Measurements from ENCODE around the gene LRRC37B.
"Not testable (repeated sequence)": the region's sequence is repeated elsewhere in the genome, so short reads cannot be mapped to it uniquely, and the experiment has no call there.

The LRRC37B gene

DNA sequence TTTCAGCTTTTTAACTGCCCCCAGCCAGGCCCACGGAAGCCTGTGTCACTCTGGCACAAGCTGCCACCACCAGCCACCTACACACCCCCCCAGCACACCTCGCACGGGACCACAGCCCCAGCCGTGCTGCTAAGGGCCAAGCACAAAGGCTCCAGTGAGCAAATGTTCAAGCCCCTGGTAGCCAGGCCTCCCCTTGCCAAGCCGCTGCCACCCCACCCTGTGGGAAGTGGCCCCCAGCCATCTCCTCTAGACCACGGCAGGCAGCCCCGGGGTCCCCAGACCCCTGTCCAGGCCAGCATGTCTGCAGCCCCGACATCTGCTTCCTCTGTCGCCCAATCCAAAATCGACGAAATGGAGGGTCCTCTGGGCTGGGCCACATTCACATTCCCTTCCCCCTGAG, 35.1 kb downstream of the LRRC37B start:
- DNase-seq: not testable (repeated sequence)

DNA sequence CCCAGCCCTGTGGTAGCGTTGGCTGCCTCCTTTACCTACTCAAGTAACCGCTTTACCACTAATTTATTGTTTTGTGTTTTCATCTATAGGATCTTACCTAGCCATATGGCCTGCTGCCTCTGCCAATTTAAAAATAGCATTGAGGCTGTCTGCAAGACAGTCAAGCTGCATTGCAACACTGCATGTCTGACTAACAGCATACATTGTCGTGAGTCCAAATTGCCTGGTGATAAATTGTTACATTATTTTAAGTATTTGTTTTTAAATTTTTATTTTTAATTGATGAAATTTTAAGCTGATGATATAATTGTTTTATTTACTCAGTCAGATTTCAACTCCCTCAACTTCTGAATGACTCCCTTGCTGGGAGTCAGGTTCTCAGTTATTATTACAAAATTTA, 38.4 kb downstream of the LRRC37B start:
- DNase-seq: not testable (repeated sequence)

DNA sequence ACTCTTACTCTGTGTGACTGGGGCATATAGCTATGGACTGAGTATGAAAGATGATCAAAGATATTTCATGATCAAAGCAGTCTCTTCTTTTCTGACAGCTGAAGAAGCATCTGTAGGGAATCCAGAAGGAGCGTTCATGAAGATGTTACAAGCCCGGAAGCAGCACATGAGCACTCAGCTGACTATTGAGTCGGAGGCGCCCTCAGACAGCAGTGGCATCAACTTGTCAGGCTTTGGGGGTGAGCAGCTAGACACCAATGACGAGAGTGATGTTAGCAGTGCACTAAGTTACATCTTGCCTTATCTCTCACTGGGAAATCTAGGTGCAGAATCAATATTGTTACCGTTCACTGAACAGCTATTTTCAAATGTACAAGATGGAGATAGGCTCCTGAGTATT, 40.5 kb downstream of the LRRC37B start:
- not testable (repeated sequence) for DNase-seq

DNA sequence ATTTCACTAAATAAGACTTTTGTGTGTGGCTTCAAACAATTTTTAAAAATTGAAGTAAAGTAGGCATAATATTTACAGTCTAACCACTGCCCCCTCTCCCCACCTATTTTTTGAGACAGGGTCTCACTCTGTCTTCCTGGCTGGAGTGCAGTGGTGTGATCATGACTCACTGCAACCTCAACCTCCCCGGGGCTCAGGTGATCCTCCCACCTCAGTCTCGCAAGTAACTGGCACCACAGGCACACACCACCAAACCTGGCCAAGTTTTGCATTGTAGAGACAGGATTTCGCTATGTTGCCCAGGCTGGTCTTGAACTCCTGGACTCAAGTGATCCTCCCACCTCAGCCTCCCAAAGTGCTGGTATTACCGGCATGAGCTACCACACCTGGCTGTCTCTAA, 47.8 kb downstream of the LRRC37B start:
- DNase-seq: not testable (repeated sequence)

DNA sequence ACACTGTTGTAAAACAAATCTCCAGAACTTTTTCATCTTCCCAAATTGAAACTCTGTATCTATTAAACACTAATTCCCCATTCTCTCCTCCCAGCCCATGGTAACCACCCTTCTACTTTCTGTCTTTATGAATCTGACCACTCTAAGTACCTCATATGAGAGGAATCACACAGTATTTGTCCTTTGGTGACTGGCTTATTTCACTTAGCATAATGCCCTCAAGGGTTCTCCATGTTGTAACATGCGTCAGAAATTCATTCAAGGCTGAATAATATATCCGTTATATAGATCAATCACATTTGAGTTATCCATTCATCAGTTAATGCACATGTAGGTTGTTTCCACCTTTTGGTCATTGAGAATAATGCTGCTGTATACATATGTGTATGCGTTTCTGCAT, 48.2 kb downstream of the LRRC37B start:
- not testable (repeated sequence) for DNase-seq

DNA sequence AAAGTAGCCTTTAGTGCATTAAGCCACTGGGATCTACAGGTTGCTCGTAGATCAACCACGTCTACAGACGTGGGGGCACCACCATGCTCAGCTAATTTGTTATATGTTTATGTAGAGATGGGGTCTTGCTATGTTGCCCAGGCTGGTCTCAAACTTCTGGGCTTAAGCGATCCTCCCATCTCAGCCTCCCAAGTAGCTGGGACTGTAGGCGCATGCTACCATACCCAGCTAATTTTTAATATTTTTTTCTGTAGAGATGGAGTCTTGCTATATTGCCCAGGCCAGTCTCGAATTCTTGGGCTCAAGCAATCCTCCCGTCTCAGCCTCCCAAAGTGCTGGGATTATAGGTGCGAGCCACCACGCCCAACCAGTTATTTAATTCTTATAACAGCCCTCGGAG, 49.3 kb downstream of the LRRC37B start:
- not testable (repeated sequence) for DNase-seq

DNA sequence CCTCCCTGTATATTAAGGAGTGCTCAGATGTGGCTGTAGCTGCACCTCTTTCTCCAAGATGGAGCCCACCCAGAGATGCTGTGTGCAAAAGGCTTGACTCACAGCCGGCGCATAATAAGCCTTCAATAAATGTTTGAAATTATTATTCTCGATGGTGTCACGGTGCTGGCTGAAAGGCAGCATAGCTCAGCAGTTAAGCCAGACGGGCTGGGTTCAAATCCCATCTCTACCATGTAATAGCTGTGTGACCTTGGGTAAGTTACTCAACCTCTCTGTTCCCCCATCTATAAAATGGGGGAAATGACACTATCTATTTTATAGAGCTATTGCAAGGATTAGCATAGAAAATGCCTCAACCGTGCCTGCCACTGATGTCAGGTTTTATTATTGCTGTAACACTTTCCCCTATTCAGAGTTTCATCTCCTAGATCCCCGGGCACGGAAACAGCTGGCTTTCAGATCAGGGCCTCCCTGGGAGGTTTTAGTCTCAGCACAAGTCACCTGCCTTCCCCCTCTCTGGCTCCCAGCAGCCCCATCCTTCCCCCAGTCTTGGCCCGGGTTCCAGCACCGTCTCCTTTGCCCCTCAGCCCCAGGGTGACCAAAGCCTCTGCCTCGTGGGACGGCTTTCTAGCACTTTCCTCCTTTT, 50.4 kb downstream of the LRRC37B start:
- not testable (repeated sequence) for DNase-seq

DNA sequence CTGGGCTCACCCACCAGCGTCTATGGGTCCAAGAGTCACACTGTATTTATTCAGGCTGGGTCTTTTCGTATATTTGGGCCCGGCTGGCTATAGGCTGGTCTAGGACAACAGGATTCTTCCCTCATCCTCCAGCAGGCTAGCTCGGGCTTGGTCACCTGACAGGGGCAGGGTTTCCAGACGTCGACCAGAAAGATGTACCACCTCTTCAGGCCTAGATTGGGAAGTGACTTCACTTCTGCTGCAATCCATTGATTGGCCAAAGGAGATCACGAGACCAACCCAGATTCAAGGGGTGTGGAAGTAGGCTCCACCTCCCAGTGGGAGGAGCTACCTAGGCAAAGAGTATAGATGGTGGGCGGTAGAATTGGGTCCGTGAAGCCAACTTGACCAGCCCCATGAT, 53.5 kb downstream of the LRRC37B start:
- DNase-seq: not testable (repeated sequence)

DNA sequence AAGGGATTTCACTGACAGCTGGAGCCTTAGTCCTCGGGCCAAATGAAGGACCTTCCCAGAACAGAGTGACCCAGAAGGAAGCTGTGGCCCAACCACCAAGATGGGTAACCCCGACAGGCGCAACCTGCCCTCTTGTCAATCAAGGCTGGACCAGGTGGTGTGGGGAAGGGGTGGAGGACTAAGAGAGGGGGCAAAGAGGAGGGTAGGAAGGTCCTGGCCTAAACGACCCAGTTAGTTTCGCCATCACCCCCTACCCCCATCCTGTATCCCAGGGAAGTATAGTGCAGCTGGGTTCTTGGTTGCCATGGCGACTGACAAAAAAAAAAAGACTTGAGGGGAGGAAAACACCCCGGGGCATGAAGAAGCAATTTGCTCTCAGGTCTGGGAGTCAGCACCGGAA, 54.7 kb downstream of the LRRC37B start:
- DNase-seq: peak; percentile 9

DNA sequence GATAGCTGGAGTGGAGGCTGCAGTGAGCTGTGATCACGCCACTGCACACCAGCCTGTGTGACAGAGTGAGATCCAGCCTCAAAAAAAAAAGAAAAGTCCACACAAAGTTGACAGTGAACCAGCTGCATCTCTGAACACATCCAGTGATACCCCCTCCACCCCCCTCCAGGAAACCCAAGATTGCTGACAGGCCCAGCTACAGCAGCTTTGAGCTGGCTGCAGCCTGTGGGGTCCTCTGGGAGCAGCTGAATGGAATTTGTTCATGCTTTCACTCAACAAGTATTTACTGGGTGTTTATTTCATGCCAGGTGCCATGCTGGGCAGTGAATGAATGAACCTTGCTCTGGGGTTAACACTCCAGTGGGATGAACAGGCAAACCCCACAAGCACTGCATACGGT, 56.9 kb downstream of the LRRC37B start:
- not testable (repeated sequence) for DNase-seq

DNA sequence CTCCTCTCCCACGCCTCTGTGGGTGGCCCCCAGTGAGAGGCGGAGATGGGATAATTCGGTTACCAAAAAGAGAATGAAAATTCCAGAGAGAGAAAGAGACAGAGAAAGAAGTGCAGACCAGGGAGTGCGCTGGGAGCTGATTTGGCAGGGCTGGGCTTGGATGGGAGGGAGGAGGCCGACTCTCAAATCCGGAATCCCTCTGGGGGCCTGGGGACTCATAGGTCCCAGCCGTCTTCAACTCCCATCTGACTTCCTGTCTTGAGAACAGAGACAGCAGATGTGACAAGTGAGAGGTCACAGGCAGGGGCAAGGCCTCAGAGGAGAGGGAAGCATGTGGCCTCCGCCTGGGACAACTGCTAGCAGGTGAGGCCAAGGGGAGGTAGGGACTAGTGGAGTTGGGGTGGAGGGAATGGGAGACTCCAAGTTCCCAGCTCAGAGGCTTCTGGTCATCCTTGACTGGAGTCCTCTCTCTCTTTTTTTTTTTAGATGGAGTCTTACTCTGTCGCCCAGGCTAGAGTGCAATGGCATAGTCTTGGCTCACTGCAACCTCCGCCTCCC, 59.0 kb downstream of the LRRC37B start:
- not testable (repeated sequence) for DNase-seq

DNA sequence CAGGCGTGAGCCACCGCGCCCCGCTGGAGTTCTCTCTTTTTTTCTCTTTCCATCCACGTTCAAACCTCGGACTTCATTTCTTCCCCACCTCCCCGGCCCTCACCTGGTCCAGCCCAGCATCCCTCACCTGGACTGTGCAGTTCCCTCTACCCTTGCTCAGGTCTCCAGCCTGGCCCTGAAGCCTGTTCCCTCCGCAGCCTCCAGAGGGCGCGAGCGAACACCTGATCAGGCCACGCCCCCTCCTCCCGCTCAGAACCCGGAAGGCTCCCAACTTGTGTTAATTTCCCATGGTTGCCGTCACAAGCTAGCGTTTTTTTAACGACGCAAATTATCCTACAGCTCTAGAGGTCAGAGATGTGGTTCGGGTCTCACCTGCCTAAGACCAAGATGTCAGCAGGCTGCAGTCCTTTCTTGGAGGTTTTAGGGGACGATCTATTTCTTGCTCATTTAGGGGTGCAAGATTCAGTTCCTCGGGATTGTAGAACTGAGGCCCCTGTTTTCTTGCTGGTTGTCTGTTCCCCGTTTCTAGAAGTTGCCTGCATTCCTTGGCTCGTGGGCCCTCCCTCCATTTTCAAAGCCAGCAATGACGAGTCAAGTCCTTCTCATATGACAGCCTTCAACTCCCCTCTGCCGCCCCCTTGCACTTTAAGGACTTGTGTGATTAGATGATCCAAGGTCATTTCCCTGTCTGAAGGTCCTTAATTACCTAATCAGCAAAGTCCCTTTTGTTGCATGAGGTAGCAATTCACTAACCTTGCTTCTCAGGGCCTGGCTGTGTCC, 59.9 kb downstream of the LRRC37B start:
- DNase-seq: peak; percentile 19

DNA sequence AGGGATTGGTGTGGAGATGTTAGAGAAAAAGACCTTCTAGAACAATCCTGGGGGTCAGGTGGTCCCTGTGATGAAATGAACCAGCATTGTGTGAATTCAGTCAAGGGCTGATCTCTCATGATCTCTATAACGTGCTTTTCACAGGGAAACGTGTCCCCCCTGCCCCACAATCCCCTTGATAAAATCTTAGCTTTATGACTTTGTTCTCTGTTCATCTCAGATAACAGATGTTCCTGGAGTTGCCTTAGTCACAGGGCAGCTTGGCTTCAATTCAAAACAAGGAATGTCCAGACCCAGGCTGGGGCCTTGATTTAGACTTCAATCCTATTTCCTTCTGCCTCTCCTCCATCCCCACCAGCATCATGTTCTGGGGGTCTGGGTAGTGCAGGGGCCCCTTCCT, 61.9 kb downstream of the LRRC37B start:
- not testable (repeated sequence) for DNase-seq

DNA sequence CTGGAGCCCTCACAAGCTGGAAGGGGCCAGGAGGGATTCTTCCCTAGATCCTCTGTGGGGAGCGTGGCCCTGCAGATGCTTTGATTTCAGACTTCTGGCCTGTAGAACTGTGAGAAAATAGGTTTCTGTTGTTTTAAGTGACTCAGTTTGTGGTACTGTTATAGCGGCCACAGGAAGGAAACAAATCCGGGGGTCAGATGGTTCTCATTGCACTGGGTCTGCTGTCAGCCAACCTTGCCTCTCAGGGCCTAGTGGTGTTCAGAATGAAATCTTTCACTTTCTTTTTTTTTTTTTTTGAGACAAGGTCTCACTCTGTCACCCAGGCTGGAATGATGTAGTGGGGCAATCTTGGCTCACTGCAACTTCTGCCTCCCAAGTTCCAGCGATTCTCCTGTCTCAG, 64.8 kb downstream of the LRRC37B start:
- DNase-seq: not testable (repeated sequence)

DNA sequence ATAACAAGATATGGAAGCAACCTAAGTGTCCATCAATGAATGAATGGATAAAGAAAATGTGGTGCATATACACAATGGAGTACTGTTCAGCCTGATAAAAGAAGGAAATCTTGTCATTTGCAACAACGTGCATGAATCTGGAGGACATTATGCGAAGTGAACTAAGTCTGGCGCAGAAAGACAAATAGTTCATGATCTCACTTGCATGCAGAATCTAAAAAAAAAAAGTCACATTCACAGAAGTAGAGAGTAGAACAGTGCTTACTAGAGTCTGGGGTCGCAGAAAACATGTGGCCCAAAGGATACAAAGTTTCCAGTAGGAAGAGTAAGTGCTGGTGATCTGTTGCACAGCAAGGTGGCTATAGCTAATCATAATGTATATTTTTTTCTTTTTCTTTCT, 65.9 kb downstream of the LRRC37B start:
- DNase-seq: not testable (repeated sequence)

DNA sequence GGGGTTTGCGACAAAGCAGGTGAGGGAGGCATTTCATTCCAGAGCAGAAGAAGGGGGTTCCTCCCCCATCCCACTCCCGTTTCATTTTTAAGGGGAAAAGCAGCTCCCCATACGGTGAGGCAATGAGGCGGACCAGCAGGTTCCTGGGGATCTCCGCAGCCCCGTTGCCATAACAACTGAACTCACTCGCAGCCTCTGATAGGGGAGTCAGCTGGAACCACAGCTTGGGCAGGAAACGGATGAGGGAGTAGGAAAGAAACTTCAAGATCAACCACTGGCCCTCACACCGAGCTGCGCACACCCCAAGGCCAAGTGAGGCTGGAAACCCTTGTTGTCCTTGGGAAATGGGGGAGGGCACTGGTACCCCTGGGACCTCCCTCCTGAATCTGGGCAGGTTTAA, 72.6 kb downstream of the LRRC37B start:
- DNase-seq: peak; percentile 43

DNA sequence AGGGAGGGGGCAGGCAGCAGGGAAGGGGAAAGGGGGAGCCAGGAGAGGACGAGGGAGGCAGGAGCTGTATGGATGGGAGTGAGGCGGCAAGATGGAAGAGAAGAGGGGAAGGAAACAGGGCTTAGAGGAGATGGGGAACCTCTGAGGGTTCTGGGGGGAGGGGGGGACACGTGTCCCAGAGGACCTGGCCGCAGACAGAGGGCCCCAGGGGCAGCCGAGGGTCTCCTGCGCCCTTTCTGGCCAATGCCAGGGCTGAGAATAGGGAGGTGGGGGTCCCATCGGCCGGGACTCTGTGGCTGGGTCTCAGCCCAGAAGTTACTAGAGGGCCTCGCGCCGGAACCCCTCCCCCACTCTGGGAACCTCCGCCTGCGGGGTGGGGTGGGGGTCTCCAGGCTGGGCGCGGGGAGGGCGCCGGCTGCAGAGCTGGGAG, 76.4 kb downstream of the LRRC37B start:
- peak; percentile 41 for DNase-seq

DNA sequence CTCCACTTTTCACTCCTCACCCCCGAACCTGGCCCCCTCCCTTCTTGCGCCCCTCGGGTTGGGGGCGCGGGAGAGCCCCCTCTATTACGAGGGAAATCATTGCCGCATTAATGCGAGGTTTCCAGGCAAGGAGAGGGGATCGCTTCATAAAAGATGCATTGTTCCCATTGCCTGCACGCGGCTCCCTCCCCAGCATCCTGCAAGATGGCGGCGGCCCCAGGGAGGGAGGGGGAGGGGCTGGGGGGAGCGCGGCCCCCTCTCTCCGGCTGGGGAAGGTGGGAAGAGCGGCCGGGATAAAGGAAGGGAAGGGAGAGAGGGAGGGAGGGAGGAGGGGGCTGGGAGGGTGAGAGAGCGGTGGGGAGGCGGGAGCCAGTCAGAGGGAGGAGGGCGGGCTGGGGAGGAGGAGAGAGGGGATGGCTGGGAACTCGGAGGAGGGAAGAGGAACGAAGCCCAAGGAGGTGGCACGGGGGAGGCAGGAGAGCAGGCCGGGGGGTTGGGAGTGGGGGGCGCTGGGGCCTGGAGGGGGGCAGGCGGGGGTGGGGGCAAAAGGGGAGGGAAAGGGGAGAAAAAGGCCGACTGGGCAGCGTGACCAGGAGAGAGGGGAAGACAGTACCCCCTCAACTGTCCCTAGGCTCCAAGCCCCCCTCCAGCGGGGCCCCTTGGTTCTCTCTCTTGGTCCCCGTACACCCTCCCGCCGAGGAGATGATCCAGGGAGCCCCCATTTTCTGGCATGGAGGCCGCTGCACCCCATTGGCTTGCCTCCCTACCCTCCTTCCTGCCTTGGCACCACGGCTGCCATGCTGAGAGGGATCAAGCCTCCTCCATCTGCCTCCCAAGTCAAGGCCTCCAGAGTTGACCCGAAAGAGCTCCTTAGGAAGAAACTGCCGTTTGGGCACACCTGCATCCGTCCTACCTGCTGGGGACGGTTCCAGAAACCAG, 77.1 kb downstream of the LRRC37B start:
- peak; percentile 17 for DNase-seq

DNA sequence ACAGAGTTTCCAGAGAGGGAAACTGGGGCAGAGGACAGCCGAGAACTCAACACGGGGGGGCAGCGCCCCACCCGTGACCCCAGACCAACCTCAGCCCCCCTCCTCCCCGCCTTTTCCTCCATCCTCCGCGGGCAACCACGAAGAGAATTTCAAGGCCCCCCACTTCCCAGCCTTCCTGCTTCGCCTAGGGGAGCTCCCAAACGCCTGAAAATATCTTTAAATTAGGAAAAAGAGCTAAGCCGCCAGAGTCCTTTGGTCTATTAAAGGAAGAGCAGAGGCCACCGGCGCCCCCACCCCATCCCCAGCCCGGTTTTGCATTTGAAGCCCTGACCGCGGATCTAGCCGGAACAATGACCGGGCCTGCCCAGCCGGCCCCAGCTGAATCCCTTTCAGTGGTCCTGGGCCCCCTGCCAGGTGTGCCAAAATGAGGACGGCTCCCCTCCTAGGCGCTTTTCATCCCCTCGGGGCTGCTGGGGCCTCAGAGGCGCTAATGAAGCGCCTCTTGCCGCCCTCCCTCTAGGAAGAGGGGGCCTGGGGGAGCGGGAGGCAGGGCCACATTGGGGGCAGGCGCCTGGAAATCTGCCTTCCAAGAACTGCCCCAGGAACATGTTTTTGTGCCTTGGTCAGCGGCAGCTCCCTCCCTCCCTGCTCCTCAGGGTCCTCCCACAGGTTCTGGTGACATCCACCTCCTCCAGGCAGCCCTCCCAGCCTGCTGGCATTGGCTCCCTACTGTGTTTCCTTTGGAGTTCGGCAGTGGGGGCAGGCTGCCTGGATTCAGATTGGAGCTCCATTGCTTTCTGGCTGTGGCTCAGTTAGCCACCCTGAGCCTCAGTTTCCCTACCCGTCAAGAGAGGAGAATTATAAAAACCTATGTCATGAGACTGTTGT, 78.0 kb downstream of the LRRC37B start:
- DNase-seq: peak; percentile 29

DNA sequence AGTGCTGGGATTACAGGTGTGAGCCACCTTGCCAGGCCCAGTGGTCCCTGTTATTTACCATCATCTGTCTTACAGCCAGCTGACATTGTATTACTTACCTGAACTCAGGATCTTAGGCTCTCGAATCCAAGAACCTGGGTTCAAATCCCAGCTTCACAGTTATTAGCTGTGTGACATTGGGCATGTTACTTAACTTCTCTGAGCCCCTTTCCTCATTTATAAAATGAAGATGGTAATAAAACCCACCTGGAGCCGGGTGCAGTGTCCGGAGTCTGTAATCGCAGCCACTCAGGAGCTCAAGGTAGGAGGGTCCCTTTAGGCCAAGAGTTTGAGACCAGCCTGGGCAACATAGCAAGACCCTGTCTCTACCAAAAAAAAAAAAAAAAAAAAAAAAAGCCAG, 79.7 kb downstream of the LRRC37B start:
- not testable (repeated sequence) for DNase-seq

DNA sequence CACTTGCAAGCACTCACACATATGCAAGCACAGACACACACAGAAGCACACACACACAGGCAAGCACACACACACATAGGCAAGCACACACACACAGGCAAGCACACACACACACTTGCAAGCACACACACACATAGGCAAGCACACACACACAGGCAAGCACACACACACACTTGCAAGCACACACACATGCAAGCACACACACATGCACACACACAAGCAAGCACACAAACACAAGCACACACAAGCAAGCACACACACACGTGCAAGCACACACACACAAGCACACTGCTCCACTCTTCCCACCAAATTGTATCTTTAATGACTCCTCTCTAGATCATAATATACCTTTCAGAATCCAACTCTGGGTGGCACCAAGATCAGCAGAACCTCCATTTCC, 84.9 kb downstream of the LRRC37B start:
- DNase-seq: not testable (repeated sequence)

DNA sequence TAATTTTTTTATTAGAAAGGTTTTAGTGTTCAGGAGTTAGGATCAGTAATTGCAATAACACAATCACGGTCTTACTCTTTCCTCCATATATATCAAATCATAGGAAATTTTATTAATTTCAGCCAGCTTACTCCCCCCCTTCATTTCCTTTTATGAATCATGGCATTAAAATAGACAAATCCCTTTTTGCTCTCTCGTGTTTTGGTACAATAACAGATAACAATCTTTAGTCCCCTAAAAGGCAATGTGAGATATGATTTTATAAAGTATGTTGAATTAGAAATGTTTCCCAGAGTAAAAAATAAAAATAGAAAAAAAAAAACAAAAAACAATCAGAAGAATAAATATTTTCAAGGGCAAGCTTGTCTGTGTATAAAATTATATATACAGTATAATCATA, 92.5 kb downstream of the LRRC37B start:
- no peak for DNase-seq
